Fibroblast of upper back skin (primary cell): ENCODE results near the gene AFF2.

ENCODE experiments used
- DNase-seq: peaks from one replicate; pipeline ENCODE4 v3.0.0-alpha.2; 2013

The AFF2 gene

DNA sequence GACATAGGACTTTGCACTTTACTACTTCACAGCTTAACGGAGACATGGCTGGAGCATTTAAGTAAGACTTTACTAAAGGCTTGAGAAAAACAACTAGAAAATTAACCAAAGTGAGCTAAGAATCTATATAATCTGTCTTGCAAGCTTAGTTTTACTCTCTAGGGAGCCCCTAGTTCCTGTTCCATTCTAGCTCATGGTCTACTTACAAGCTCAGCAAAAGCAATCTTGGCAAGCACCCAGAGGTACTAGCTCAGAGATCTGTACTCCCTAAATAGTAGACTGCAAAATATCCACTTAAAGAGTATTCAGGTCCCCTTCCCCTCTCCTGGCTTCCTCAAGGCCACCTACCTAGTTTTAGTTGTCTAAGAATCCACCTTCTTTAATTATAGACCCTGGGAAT lies 535.7 kb downstream of the AFF2 start:
- DNase-seq, result no peak

DNA sequence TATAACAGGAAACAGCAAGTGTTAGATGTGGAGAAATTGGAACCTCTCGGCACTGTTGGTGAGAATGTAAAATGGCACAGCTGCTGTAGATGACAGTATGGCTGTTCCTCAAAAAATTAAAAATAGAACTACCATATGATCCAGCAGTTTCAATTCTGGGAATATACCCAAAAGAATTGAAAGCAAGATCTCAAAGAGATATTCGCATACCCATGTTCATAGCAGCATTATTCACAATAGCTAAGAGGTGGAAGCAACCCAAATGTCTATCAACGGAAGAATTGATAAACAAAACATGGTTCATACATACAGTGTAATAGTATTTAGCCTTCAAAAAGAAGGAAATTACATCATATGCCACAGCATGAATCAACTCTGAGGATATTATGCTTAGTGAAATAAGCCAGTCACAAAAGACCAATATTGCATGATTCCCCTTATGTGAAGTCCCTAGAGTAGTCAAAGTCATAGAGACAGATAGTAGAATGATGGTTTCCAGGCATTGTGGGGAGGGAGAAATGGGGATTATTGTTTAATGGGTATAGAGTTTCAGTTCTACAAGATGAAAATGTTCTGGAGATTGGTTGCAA lies 537.0 kb downstream of the AFF2 start:
- no peak for DNase-seq

GRCh38 chrX:149039057-149039456 lies 538.6 kb downstream of the AFF2 start:
- DNase-seq, result no peak

DNA sequence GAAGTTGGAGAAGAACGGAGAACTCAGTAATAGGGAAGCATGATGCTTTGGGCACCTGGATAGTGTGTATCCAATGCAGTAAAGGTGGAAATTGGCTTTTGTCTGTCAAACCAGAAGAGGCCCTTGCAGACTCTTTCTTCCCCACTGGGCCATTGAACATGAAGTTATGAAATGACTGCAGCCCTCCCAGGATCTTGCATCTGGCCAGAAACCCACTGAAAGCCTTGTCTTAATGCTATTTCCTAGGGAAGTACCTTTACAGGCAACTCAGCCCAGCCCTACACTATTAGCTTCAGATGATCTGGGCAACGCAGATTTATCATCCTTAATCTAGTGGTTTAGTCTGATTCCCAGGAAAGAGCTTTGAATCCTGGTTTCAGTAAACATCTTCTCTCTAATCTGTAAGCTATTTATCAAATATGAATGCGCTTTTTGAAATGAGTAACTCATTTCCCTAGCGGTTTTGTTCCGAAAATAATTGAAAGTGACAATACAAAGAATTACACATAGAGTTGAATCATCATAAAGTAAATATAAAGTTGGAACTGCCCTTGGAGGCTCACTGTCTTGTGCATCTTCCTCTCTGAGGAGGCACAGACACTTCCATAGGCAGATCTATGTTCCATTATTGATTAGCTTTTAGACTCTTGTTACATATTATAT lies 540.6 kb downstream of the AFF2 start:
- DNase-seq, result no peak

DNA sequence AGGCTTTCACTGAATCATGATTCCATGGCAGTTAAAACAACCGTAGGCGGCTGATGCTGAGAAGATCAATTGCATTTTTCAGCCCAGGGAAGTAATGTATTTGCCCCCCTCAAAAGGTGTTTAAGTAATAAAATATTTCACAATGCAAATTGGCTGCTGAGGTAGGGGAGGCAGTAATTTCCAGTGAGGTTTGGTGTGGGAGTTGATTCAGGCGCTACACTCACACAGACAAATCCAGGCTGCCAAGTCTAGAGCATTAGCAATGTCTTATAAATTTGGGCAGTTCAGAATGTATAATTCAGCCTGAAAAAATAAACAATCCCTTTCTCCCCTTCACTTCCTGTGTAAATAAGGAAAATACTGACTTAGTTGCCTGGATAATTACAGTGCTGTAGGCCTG lies 543.0 kb downstream of the AFF2 start:
- DNase-seq, result no peak

GRCh38 chrX:149044471-149044870 lies 544.1 kb downstream of the AFF2 start:
- DNase-seq, result no peak

- no peak for DNase-seq
Measured at GRCh38 chrX:149045645-149046210, 545.3 kb downstream of the AFF2 start.
